Activated CD4-positive, CD25-positive, alpha-beta regulatory T cell treated with anti-CD3 and anti-CD28 coated beads, Interleukin-2, amount 50 U/mL, for 24 hours (primary cell): Measurements from ENCODE around the gene LAMB4.

Experiments
- ATAC-seq, 2 donors: fragments of 150-1000 bp; cut with Tn5 transposase; one replicate each; pipeline ENCODE4 v1.10.0; 2021; ENCODE audit warnings: mild to moderate bottlenecking in 1 of 2, moderate library complexity in 1 of 2

Gene LAMB4

GRCh38 chr7:108103558-108104298 lies 26.4 kb downstream of the LAMB4 start:
- no peak for ATAC-seq

- ATAC-seq = no peak
Observed at GRCh38 chr7:108102671-108103312, 27.4 kb downstream of the LAMB4 start.

GRCh38 chr7:108101759-108102158 lies 28.4 kb downstream of the LAMB4 start:
- ATAC-seq = no peak

- ATAC-seq = no peak
Observed at GRCh38 chr7:108099713-108100112, 30.4 kb downstream of the LAMB4 start.

DNA sequence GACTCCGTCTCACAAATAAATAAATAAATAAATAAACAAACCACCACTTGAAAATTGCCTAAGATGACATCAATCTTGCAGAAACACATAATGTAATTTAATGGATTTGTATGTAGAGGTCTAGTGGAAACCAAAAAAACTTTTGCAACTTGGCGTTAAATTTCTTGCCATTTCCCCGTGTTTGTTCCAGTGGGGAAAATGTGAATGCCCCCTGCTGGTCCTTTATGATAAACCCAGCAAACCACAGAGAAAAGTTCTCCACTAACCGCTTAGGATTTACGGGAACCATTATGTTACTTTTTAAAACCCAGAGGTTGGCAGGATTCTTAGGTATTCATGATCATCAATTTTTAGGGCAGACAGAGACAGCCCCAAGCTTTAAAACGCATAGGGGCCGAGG lies 32.5 kb downstream of the LAMB4 start:
- no peak for ATAC-seq

DNA sequence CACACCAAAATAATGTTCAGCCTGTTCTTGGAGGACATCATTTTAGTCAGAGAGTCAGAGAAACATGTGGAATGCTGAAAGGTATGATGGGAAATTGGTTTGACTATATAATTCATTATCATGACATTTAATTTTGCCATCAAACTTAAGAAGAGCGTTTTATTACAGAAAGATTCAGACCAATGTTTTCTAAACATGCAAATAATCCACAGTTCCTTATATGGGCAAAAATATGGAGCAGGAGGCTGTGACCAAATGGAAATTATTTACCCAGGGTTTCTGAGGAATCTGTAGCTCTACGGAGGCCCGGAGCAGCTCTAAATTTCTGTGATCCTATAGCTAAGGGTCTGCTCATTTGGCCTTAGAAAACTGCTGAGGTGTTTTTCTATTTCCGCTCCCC lies 33.2 kb downstream of the LAMB4 start:
- ATAC-seq = no peak

GRCh38 chr7:108094933-108095710 lies 35.0 kb downstream of the LAMB4 start:
- ATAC-seq = no peak

DNA sequence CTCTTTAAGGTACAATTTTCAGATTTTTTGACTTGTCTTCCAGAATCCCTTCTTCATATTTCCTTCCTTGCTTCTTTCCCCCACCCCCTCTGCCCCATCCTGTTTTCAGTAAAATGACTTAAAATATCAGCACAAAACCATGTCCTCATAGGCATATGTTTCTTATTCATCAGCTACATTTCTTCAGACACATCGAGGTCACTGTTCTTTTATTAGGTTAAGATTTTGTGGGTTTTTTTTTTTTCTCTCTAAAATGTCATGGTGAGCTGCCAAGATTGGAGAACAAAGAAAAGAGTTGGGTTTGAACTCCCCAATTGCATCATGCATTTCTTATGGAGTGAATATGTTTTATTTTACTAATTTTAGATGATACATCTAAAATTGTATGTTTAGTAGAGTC lies 35.8 kb downstream of the LAMB4 start:
- no peak for ATAC-seq

- ATAC-seq = no peak
Observed at GRCh38 chr7:108093851-108094331, 36.3 kb downstream of the LAMB4 start.

DNA sequence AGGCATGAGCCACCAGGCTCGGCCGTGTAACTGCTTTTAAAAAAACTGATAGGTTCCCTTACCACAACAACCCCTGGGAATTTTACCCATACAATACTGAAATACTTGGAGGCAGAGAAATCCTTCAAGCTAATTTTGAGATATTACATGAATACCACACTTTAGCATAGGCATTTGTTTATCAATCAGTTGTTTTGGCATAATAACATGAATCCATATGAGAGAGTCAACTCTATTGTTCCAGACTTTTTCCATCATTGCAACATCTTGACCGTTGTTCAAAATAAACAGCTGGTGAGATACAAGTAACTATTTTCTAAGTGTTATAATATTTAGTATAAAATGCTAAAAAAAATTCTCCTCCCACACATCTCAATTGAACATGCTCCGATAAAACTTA lies 36.8 kb downstream of the LAMB4 start:
- ATAC-seq = no peak

DNA sequence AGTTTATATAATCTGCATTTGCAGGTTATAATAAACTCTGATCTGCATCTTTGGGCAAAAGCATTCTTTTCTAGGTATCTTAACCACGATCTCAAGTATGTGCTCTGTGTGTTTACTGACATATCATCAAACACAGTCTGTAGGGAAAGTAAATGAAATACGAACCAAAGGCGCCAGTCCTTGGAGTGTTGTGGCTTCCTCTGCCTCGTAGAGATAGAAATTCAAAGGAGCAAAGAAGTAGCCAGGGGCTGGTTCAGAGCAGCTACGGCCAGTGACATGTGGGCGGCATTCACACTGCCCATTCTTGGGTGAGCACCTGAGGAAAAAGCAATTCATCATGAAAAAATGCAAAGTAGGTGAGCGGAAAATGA lies 38.7 kb downstream of the LAMB4 start:
- no peak for ATAC-seq

GRCh38 chr7:108090791-108091460 lies 39.2 kb downstream of the LAMB4 start:
- ATAC-seq = no peak

DNA sequence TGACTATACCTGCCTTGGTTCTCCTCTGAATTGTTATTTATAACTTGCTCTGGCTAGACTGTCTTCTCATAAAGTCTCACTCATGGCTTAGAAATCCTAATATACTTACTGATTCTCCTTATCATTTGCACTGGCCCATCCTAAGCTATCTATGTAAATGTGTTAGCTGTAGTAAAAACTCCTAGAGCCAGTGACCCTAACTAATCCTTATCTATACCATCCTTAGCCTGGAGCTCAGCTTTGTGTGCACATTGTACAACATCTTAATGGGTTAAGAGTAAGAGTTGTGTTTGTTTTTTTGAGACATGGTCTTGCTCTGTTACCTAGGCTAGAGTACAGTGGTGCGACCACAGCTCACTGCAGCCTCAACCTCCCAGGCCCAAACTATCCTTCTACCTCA lies 40.8 kb downstream of the LAMB4 start:
- no peak for ATAC-seq

- ATAC-seq = no peak
Observed at GRCh38 chr7:108088729-108089128, 41.4 kb downstream of the LAMB4 start.

- ATAC-seq = no peak
Observed at GRCh38 chr7:108087778-108088177, 42.4 kb downstream of the LAMB4 start.

- no peak for ATAC-seq
Observed at GRCh38 chr7:108086962-108087361, 43.2 kb downstream of the LAMB4 start.

- ATAC-seq = no peak
Observed at GRCh38 chr7:108086546-108086945, 43.6 kb downstream of the LAMB4 start.

DNA sequence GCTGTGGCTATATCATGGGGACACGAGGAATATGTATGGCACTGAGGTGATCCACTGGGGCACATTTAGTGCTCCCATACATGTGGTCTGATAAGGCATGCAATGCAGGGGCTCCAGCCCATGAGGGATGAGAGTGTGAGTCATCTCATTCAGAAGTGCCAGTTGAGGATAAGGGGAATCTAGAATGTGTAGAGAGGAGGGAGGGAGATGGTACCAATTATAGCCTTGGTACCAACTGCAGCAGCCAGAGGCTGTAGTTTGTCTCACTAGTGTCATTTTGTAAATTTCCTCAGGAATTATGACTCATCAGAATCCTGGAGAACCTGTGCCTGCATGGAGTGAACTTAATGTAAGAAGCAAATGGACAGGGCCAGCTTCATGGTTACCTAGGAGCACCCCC lies 46.2 kb downstream of the LAMB4 start:
- ATAC-seq = no peak

DNA sequence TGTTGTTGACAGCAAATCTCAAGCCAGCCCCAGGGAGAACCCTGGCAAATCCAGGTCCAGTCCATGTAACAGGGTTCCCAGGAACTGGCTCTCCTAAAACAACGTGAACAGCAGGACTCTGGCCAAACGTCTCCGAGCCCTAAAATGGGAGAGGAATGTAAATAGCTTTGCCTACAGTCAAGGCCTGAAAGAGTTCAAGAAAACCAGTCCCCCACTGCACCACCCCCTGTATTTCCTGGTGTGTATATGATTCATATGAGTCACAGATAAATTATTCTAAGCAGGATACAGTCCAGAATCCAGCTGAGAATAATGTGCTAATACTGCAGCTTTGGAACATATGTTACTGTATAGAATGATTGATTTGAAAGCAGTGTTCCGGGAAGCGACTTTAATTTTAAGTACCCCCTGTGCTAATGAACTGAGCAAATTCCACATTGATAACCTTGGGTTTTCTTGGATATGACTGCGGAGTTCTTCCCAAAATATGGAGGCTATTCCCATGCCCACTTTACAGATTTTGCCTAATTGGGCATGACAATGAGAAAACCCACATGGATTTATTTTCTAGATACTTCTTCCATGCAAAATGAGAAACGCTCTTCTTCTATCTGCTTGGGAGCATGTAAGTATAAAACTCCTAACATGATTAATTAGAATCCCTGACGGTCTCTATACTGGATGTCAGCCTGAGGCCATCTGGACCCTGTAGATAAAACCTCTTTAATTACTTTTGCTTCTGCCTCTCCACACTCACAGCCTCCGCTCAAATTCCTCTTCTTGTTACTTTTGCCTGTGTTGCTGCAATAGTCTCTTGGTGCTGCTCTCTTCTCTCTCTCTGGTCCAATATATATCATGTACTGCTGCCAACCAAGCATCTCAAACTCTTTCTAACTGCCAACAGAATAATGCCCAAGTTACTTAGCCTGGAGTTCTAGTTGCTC lies 50.2 kb downstream of the LAMB4 start:
- no peak for ATAC-seq

DNA sequence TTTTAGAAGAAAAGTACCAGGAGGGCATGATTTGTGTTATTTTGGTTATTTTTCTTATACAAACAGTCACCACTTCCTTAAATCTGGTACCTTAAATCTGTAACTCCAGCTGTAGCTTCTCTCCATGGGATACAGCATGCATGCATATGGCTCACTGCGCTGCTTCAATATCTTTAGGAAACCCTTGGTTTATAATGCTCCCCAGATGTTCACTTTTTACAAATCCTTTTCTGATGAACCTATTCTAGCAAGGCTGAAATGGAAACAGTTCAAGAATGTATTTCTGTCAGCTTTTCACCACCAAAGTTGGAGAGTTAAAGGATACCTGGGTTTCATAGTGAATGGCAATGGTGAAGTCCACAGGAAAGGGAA lies 50.9 kb downstream of the LAMB4 start:
- ATAC-seq = no peak

DNA sequence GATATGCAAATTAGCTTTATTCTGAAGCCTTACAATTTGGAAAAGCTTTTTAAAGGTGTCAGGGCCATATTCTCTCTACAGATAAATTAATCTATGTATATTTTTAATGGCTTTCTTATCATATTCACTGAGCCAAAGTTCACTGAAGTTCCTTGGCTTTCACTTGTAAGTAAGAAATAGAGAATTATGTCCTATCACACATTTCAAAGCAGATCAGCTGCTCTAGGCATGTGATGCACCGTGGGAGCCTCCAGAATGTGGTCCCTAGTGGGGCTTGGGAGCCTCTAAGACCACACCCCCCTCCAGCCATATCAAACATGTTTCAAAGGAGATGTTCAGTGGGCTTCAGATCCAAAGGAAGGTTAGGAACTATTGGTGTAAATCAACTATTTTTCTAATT lies 51.5 kb downstream of the LAMB4 start:
- no peak for ATAC-seq

GRCh38 chr7:108078211-108078673 lies 51.9 kb downstream of the LAMB4 start:
- ATAC-seq = no peak
